Hypothalamus (tissue), 51 donors: ENCODE measurements around the gene HSF2BP.
A peak's percentile ranks its signal among the peaks of the same experiment; 100 is the strongest.
"Not testable (repeated sequence)": the region's sequence is repeated elsewhere in the genome, so short reads cannot be mapped to it uniquely, and the experiment has no call there.

Source experiments
- DNase-seq, 51 donors: peaks; one replicate each; lab custom pipeline; 2025; lab: John Stamatoyannopoulos, UW

HSF2BP gene

GRCh38 chr21:43623588-43623987, 35.7 kb downstream of the HSF2BP start:
- no peak for DNase-seq

GRCh38 chr21:43622796-43623195, 36.5 kb downstream of the HSF2BP start:
- DNase-seq: no peak

- DNase-seq: no peak
These were observed 39.4 kb downstream of the HSF2BP start for GRCh38 chr21:43619856-43620255.

GRCh38 chr21:43619344-43619743, 39.9 kb downstream of the HSF2BP start:
- DNase-seq: no peak

GRCh38 chr21:43618940-43619339, 40.3 kb downstream of the HSF2BP start:
- no peak for DNase-seq

- DNase-seq: not testable (repeated sequence)
These were observed 42.4 kb downstream of the HSF2BP start for GRCh38 chr21:43616861-43617260.

- DNase-seq: no peak
These were observed 44.4 kb downstream of the HSF2BP start for GRCh38 chr21:43614839-43615238.

- no peak for DNase-seq
These were observed 45.3 kb downstream of the HSF2BP start for GRCh38 chr21:43613755-43614638.

GRCh38 chr21:43611598-43612369, 47.5 kb downstream of the HSF2BP start:
- DNase-seq: peak in 20 of 51 donors; percentile 1 to 47 (median 18)

GRCh38 chr21:43609501-43610340, 49.6 kb downstream of the HSF2BP start:
- peak in 6 of 51 donors; percentile 1 to 29 (median 12) for DNase-seq

- no peak for DNase-seq
These were observed 50.6 kb downstream of the HSF2BP start for GRCh38 chr21:43608664-43609063.

GRCh38 chr21:43608225-43608624, 51.1 kb downstream of the HSF2BP start:
- no peak for DNase-seq

- DNase-seq: no peak
These were observed 53.7 kb downstream of the HSF2BP start for GRCh38 chr21:43605320-43606215.

GRCh38 chr21:43604505-43605204, 54.6 kb downstream of the HSF2BP start:
- no peak for DNase-seq

- no peak for DNase-seq
These were observed 55.4 kb downstream of the HSF2BP start for GRCh38 chr21:43603641-43604504.

- DNase-seq: no peak
These were observed 56.1 kb downstream of the HSF2BP start for GRCh38 chr21:43603233-43603626.

GRCh38 chr21:43602266-43603232, 56.7 kb downstream of the HSF2BP start:
- no peak for DNase-seq
